Lung (tissue), 16 donors: ENCODE measurements around the gene ANKIB1. TPM values are rescaled to one million over a fixed set of nuclear protein-coding genes. Genes with fewer than 3 reads are reported as not detected.

Experiments used
- ATAC-seq: fragments of 200-7000 bp; cut with Tn5 transposase; one replicate; pipeline ENCODE4 v1.9.1; 2020; ENCODE audit warnings: moderate number of reproducible peaks; ENCODE audit not compliant: insufficient read depth, low FRiP score
- DNase-seq, 3 donors: peaks; one replicate each; pipeline ENCODE4 v3.0.0-alpha.2; 2013 to 2017
- H3K27ac ChIP-seq, 2 donors: one replicate each; pipeline ENCODE4 v1.5.1; 2013; ENCODE audit warnings: mild to moderate bottlenecking in 2 of 2, moderate library complexity in 2 of 2, control low read depth in 1 of 2, inconsistent platforms in 1 of 2, low read depth in 1 of 2, low read length in 1 of 2
- H3K27me3 ChIP-seq, 3 donors: one replicate each; pipeline ENCODE4 v1.5.1; 2013; ENCODE audit warnings: low read length in 2 of 3; ENCODE audit not compliant: control insufficient read depth in 3 of 3, insufficient read depth in 3 of 3
- H3K36me3 ChIP-seq, 4 donors: one replicate each; pipeline ENCODE4 v1.5.1; 2013; ENCODE audit warnings: low read length in 4 of 4, mild to moderate bottlenecking in 1 of 4, moderate library complexity in 1 of 4; ENCODE audit not compliant: control insufficient read depth in 4 of 4, insufficient read depth in 4 of 4
- H3K4me1 ChIP-seq, 5 donors: one replicate each; pipeline ENCODE4 v1.5.1; 2013; ENCODE audit warnings: low read length in 5 of 5, mild to moderate bottlenecking in 2 of 5, moderate library complexity in 1 of 5; ENCODE audit not compliant: control insufficient read depth in 5 of 5, insufficient read depth in 5 of 5
- H3K4me3 ChIP-seq: one replicate; pipeline ENCODE4 v1.5.1; 2013; ENCODE audit warnings: mild to moderate bottlenecking, control low read depth, moderate library complexity
- H3K9ac ChIP-seq, 2 donors: one replicate each; pipeline ENCODE4 v1.5.1; 2013; ENCODE audit warnings: low read length in 2 of 2, control low read depth in 1 of 2; ENCODE audit not compliant: insufficient read depth in 1 of 2
- H3K9me3 ChIP-seq, 4 donors: one replicate each; pipeline ENCODE4 v1.5.1; 2013; ENCODE audit warnings: low read length in 3 of 4, mild to moderate bottlenecking in 1 of 4, moderate library complexity in 1 of 4; ENCODE audit not compliant: control insufficient read depth in 4 of 4, insufficient read depth in 3 of 4
- CTCF ChIP-seq: IDR thresholded peaks from 2 replicates; pipeline ENCODE4 v1.5.1; 2012; ENCODE audit warnings: mild to moderate bottlenecking; ENCODE audit errors: control extremely low read depth, extremely low read depth
- WGBS, 2 donors: extraction: QIAGEN DNeasy Blood & Tissue Kit; methylation state at CpG; one replicate each; pipeline ENCODE4 v1.1.7; 2013; 5-methylcytosine and 5-hydroxymethylcytosine counted together
- long read RNA-seq, 5 donors: transcript quantifications; one replicate each; lab custom pipeline, GENCODE V29; 2026
- polyA plus RNA-seq, 2 donors: library from polyadenylated mRNA; stranded (reverse); fragments of 200-250 nt; gene quantifications; one replicate each; pipeline ENCODE4 v1.2.1, GENCODE V29; 2013
- total RNA-seq, 2 donors: library from RNA; depleted of rRNA in 1 of 2; stranded (reverse); fragments of >200 nt in 1 of 2; gene quantifications; one replicate each; pipeline ENCODE4 v1.2.1, GENCODE V29; 2014 to 2021
- donor health status: control.
- donor health status: control.
- donor health status: Bipolar disorder and iron deficiency.
- donor health status: healthy.
- donor health status: DM: yes; HTN: yes; CAD: no.

The ANKIB1 gene
- total RNA-seq = 10 to 100 TPM; 35.9 to 47.0 TPM
- 10 to 100 TPM in 1 of 2 donors, 1 to 10 TPM in 1; 9.4 to 11.5 TPM for polyA plus RNA-seq
- long read RNA-seq, donor 1, full-length matches to known transcripts = 1 of 1 reads
- long read RNA-seq, donor 1, partial matches to known transcripts = 0 of 1 reads
- long read RNA-seq, donor 1, other reads (novel, unspliced or antisense) = 0 of 1 reads
- long read RNA-seq, donor 2 = 0 reads
- long read RNA-seq, donor 3 = 0 reads
- long read RNA-seq, donor 4 = 0 reads
- long read RNA-seq, donor 5, full-length matches to known transcripts = 1 of 6 reads
- long read RNA-seq, donor 5, partial matches to known transcripts = 5 of 6 reads
- long read RNA-seq, donor 5, other reads (novel, unspliced or antisense) = 0 of 6 reads

- peaks cover 0 to 29% (median 11%) of the 10 kb centered on the region in 5 donors for H3K4me1 ChIP-seq
- peak; percentile 95 for ATAC-seq
- H3K9ac ChIP-seq = peak within 1 kb of the TSS; percentile 87 to 92
- H3K9me3 ChIP-seq = no peaks in the 10 kb centered on the region
- TF ChIP-seq CTCF = no peak
- peak within 1 kb of the TSS; percentile 88 to 98 for H3K27ac ChIP-seq
- peak within 1 kb of the TSS; percentile 93 for H3K4me3 ChIP-seq
- 0% methylated on average over 45 to 71 of the region's 71 CpGs for WGBS, 2 donors
- peaks cover 0 to 4% (median under 1%) of the 10 kb centered on the region in 4 donors for H3K36me3 ChIP-seq
- DNase-seq = peak; percentile 92 to 94 (median 92)
- H3K27me3 ChIP-seq = no peaks in the 10 kb centered on the region
Measured at GRCh38 chr7:92245487-92246359, at the start of gene ANKIB1, which contains the start of gene KRIT1. Gene ANKIB1 (plus strand): TSS chr7:92245974. CDS start chr7:92294979, 49,005 bp downstream. Gene KRIT1 (minus strand): TSS chr7:92245914. CDS start chr7:92242135, 3,779 bp downstream.

GRCh38 chr7:92200791-92201190, 45.0 kb upstream of the ANKIB1 start:
- DNase-seq (no peak), ATAC-seq (no peak)
- no peak overlapping the region for H3K9ac ChIP-seq
- peaks cover 0 to under 1% (median 0%) of the 10 kb centered on the region in 4 donors for H3K9me3 ChIP-seq
- H3K27ac ChIP-seq = no peak overlapping the region
- no peaks in the 10 kb centered on the region for H3K27me3 ChIP-seq
- no peaks in the 10 kb centered on the region for H3K4me1 ChIP-seq
- no peak overlapping the region for H3K4me3 ChIP-seq
- H3K36me3 ChIP-seq = peaks cover 3 to 22% (median 11%) of the 10 kb centered on the region in 4 donors
- no peak for TF ChIP-seq CTCF
- 95 to 96% methylated on average over 1 of the region's 1 CpG for WGBS, 2 donors

- no peak for DNase-seq
- Histone ChIP-seq H3K4me3 (no peak overlapping the region), H3K36me3 (peaks cover 13 to 25% (median 19%) of the 10 kb centered on the region in 4 donors), H3K27me3 (no peaks in the 10 kb centered on the region), H3K27ac (no peak overlapping the region), H3K9ac (no peak overlapping the region), H3K9me3 (peaks cover 0 to 7% (median 3%) of the 10 kb centered on the region in 4 donors), H3K4me1 (no peaks in the 10 kb centered on the region)
- TF ChIP-seq CTCF = no peak
- ATAC-seq = no peak
- 98% methylated on average over 3 of the region's 3 CpGs for WGBS, 2 donors
Measured at GRCh38 chr7:92205987-92206386, 39.8 kb upstream of the ANKIB1 start.
